ENCODE measurements around the gene FRRS1.

- TF ChIP-seq CTCF (IDR thresholded peaks at IDR 0.05), result no peak
- TF ChIP-seq POLR2A (IDR thresholded peaks at IDR 0.05), result no peak
- no peak for TF ChIP-seq EP300 (IDR thresholded peaks at IDR 0.05)
Measured at GRCh38 chr1:99675994-99676393, 90.4 kb downstream of the FRRS1 start.
